Mucosa of descending colon (tissue), 3 donors: ENCODE measurements around the gene THADA. TPM values are rescaled to one million over a fixed set of nuclear protein-coding genes. Genes with fewer than 3 reads are reported as not detected.
A peak's percentile ranks its signal among the peaks of the same experiment; 100 is the strongest.

ENCODE experiments used
- ATAC-seq: fragments of 200-7000 bp; cut with Tn5 transposase; one replicate; pipeline ENCODE4 v1.9.1; 2020; ENCODE audit warnings: mild to moderate bottlenecking, moderate library complexity
- DNase-seq, 3 donors: peaks; one replicate each; pipeline ENCODE4 v3.0.0-alpha.2; 2020
- H3K36me3 ChIP-seq: fragments of 200-600 bp; one replicate; pipeline ENCODE4 v1.8.0; 2021; ENCODE audit warnings: low read depth, mild to moderate bottlenecking
- H3K4me1 ChIP-seq: fragments of 200-600 bp; one replicate; pipeline ENCODE4 v1.8.0; 2021; ENCODE audit warnings: low read depth, mild to moderate bottlenecking
- H3K4me3 ChIP-seq: fragments of 200-600 bp; one replicate; pipeline ENCODE4 v1.8.0; 2021; ENCODE audit warnings: mild to moderate bottlenecking
- H3K9me3 ChIP-seq: fragments of 200-600 bp; one replicate; pipeline ENCODE4 v1.8.0; 2021; ENCODE audit warnings: mild to moderate bottlenecking
- intact Hi-C, 2 donors: fragments of 100-400 bp; cut with DNase I in 1 of 2; cut with micrococcal nuclease in 1 of 2; formaldehyde crosslinking; loops; one replicate each; pipeline versions ENCODE4 v1.11.0 to v1.11.1; 2022; cut with DNase I, micrococcal nuclease
- total RNA-seq, 3 donors: library from RNA; stranded (reverse); fragmentation: NEBNext Ultra II Directional in 2 of 3; extraction: Animal tissue kit (Norgen Biotek cat#: 25700) in 2 of 3; gene quantifications; one replicate each; pipeline versions ENCODE4 v1.2.1 to v1.2.4, GENCODE V29; 2021 to 2023
- TF ChIP-seq, protein P1 (sequence below): fragments of 200-600 bp; IDR thresholded peaks from one replicate; pipeline ENCODE4 v1.8.0; 2022; ENCODE audit warnings: antibody characterized with exemption, mild to moderate bottlenecking
- donor health status: DM: no; HTN: no; CAD: no; lungs with moderate emphysema.
- donor health status: DM: no; HTN: no; CAD: no.
- donor health status: DM: no; HTN: yes; CAD: no.

The THADA gene
- total RNA-seq, 3 donors from 2014 or later, result 20.1 to 26.7 (median 25.3) TPM

DNA sequence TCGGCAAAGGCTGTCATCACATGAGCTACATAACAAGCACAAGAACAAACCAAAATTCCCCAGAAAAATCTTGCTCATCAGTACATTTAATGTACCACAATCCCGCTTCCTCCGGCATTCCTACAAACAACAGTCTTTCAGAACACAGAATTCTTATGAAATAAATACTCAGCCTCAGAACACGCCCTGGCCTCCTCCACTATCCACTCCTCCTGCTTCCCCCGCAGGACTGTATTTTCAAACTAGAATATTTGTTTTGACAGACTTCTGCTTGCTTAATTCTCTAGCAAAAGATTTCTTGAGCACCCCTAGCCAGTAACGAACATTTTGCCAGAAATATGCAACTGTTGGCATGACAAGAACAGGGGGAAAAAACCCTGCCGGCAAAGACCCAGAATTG is 131.2 kb downstream of the THADA start:
- H3K4me1 ChIP-seq, result peaks cover 16% of the 10 kb centered on the region
- no peak for DNase-seq

DNA sequence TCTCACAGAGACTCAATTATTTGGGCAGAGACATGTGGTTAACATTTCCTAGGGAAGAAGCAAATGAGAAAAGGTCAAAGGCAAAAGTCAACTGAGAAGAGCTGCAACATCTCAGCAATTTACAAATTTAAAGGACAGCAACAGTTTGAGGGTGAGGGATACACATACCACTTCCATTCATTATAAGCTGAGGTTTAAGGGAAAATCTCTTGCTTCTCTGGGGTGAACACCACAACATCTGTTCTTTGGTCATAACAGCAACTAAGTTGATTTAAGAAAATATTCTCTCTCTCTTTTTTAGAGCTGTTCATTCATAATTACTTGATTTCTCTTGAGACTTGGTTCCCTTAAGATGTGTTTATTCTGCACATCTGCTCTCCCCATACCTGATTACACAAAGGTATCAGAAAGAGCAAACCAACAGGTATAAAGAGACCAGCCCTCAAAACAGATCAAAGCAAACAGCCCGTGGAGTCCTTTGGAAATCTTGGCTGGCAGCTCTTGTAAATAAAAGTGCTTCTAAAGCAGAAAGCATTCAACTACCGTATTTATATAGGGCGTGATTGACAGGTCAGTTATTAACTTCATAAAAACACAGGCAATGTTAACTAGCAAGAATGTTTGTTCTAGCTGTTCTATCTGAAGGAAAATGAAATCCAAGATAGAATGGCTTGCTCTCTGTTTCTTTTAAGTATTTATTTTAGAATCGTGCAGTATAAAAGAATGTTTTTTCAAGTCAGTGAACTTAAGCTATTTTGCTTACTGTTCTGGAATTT is 132.8 kb downstream of the THADA start:
- TF ChIP-seq, protein P1, sequence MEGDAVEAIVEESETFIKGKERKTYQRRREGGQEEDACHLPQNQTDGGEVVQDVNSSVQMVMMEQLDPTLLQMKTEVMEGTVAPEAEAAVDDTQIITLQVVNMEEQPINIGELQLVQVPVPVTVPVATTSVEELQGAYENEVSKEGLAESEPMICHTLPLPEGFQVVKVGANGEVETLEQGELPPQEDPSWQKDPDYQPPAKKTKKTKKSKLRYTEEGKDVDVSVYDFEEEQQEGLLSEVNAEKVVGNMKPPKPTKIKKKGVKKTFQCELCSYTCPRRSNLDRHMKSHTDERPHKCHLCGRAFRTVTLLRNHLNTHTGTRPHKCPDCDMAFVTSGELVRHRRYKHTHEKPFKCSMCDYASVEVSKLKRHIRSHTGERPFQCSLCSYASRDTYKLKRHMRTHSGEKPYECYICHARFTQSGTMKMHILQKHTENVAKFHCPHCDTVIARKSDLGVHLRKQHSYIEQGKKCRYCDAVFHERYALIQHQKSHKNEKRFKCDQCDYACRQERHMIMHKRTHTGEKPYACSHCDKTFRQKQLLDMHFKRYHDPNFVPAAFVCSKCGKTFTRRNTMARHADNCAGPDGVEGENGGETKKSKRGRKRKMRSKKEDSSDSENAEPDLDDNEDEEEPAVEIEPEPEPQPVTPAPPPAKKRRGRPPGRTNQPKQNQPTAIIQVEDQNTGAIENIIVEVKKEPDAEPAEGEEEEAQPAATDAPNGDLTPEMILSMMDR, result no peak
- intact Hi-C loops, result no loop called here
- H3K4me1 ChIP-seq, result peaks cover 20% of the 10 kb centered on the region
- peak in 1 of 3 donors; percentile 60 for DNase-seq
- H3K36me3 ChIP-seq, result no peaks in the 10 kb centered on the region
- H3K4me3 ChIP-seq, result no peak overlapping the region
- peak; percentile 90 for ATAC-seq
- no peaks in the 10 kb centered on the region for H3K9me3 ChIP-seq

More for the DNA sequence above, 131.2 kb downstream of the THADA start:
- TF ChIP-seq, protein P1, result no peak
- no peaks in the 10 kb centered on the region for H3K36me3 ChIP-seq
- H3K9me3 ChIP-seq, result no peaks in the 10 kb centered on the region
- intact Hi-C loops, result no loop called here
- peak; percentile 27 for ATAC-seq
- H3K4me3 ChIP-seq, result no peak overlapping the region

DNA sequence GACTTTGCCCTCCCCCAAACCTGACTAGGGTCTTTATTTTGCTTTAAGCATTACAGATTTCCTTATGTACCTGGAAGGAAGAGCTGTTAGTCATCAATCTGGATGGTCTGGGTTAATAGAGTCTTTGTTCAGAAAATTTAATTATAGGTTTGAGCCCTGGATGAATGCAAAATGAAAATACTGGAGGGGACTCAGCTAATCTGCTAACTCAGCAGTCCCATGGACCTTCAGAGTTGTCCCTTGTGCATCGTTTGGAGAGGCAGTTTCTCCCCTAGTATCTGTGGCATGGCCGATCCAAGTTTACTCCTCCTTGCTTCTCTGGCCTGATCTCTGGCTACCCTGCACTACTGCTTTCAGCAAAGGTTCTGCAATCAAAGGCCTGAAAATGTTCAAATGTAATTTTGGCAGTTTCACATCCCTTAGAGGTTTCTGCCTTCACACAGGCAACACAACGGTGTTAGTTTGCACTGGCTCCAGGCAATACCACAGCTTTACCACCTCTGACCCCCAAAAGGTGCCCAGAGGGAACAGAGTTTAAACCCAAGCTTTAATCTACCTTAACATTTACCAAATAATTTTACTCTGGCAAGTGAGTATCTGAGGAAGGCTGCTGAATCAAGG is 134.3 kb downstream of the THADA start:
- intact Hi-C loops, result no loop called here
- no peak for DNase-seq
- Histone ChIP-seq H3K4me3 (no peak overlapping the region), H3K36me3 (no peaks in the 10 kb centered on the region), H3K9me3 (no peaks in the 10 kb centered on the region), H3K4me1 (peaks cover 20% of the 10 kb centered on the region)
- TF ChIP-seq, protein P1, result no peak
- no peak for ATAC-seq

DNA sequence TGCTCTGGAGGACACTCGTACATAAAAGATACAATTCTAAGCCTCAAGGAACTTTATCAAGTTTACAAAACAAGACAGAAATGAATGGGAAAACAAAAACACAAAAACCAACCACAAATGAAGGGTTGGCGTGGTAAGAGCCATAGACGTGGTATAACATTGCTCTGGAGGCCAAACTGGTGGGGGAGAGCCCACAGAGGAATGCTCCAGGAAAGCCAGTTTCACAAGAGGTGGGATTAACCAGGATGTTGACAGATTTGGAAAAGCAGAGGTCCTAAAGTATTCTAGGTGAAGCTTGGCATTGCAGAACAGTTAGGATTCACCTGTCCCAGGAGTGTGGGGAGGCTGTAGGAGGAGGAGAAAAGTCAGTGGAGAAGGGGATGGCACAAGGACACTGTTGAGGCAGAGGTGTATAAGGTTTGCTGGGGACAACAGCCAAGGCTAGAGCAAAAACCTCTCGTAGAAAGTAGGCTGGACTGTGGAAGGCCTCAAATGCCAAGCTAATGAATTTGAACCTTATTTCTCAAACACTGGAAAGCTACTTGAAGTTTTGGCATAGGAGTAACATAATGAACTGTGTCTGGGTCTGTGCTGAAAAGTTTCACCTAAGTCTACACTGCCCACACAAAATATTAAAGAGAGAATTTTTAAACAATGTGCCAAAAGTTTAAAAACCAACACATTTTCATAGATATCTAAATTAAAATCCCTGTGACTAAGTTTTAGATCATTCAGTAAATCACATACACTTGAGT is 135.1 kb downstream of the THADA start:
- Histone ChIP-seq H3K4me1 (peaks cover 23% of the 10 kb centered on the region), H3K36me3 (no peaks in the 10 kb centered on the region), H3K4me3 (no peak overlapping the region), H3K9me3 (no peaks in the 10 kb centered on the region)
- ATAC-seq, result no peak
- intact Hi-C loops, result no loop called here
- DNase-seq, result no peak
- TF ChIP-seq, protein P1, result no peak

DNA sequence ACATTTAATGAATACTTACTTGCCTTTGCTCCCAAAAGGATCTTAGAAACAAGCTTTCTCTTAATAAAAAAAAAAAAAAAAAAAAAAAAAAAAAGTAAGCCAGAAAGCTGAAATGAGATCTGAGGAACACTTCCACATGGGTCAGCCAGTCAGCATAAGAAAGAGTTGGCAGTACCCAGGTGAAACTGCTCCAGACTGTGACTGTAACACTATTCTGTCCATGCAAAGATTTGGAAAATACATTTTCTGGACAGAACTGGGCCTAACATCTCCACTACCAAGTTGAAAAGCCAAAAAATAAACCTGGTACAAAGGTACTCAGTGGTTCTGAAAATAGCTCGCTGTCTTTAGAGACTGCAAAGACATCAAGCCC is 135.7 kb downstream of the THADA start:
- Histone ChIP-seq H3K4me3 (no peak overlapping the region), H3K4me1 (peaks cover 23% of the 10 kb centered on the region), H3K9me3 (no peaks in the 10 kb centered on the region), H3K36me3 (no peaks in the 10 kb centered on the region)
- DNase-seq, result no peak
- TF ChIP-seq, protein P1, result no peak
- ATAC-seq, result no peak
- intact Hi-C loops, result no loop called here
